Uterus (tissue), 4 donors: ENCODE measurements around the gene ZNF578. TPM values are rescaled to one million over a fixed set of nuclear protein-coding genes. Genes with fewer than 3 reads are reported as not detected.
"Not testable (repeated sequence)": the region's sequence is repeated elsewhere in the genome, so short reads cannot be mapped to it uniquely, and the experiment has no call there.

Experiments used
- DNase-seq, 2 donors: peaks; one replicate each; pipeline ENCODE4 v3.0.0-alpha.2; 2019 to 2020
- H3K27ac ChIP-seq, 2 donors: fragments of 200-600 bp; sonication (generic); 1 replicate in 1 of 2; 2 replicates in 1 of 2; pipeline ENCODE4 v1.5.1; 2016 to 2018
- H3K27me3 ChIP-seq, 2 donors: fragments of 200-600 bp; sonication (generic); one replicate each; pipeline ENCODE4 v1.5.1; 2018 to 2019; ENCODE audit warnings: control low read depth in 1 of 2
- H3K36me3 ChIP-seq, 2 donors: fragments of 200-600 bp; sonication (generic); one replicate each; pipeline ENCODE4 v1.5.1; 2019; ENCODE audit warnings: control low read depth in 1 of 2
- H3K4me1 ChIP-seq, 2 donors: fragments of 200-600 bp; sonication (generic); one replicate each; pipeline ENCODE4 v1.5.1; 2018 to 2019; ENCODE audit warnings: control low read depth in 1 of 2
- H3K4me3 ChIP-seq, 2 donors: fragments of 200-600 bp; sonication (generic); 1 replicate in 1 of 2; 2 replicates in 1 of 2; pipeline ENCODE4 v1.5.1; 2018 to 2019; ENCODE audit warnings: mild to moderate bottlenecking in 1 of 2
- H3K9me3 ChIP-seq, 2 donors: fragments of 200-600 bp; sonication (generic); one replicate each; pipeline ENCODE4 v1.5.1; 2019; ENCODE audit warnings: control low read depth in 1 of 2
- CTCF ChIP-seq, 4 experiments: fragments of 200-600 bp in 2 of 4; fragments of 450-650 bp in 2 of 4; sonication (generic) in 2 of 4; IDR thresholded peaks; one replicate each; pipeline ENCODE4 v1.5.1; 2016 to 2019; ENCODE audit warnings: antibody characterized with exemption in 4 of 4, mild to moderate bottlenecking in 2 of 4, moderate library complexity in 1 of 4
- POLR2A ChIP-seq, 2 donors: fragments of 450-650 bp; IDR thresholded peaks; one replicate each; pipeline ENCODE4 v1.6.1; 2016; ENCODE audit warnings: antibody characterized with exemption in 2 of 2, mild to moderate bottlenecking in 1 of 2, moderate library complexity in 1 of 2
- intact Hi-C: fragments of 100-400 bp; cut with DNase I; formaldehyde crosslinking; loops from one replicate; pipeline ENCODE4 v1.15.1; 2023; ENCODE audit warnings: low total_unique reads
- total RNA-seq, 4 donors: library from RNA; depleted of rRNA in 3 of 4; stranded (reverse); fragments of >200 nt in 3 of 4; gene quantifications; one replicate each; pipeline versions ENCODE4 v1.1.0 to v1.2.4, GENCODE V29; 2014 to 2023
- donor health status: DM: yes; HTN: yes; CAD: no.

ZNF578 gene
- total RNA-seq, 4 donors from 2014 or later: 6.7 to 17.1 (median 10.6) TPM

GRCh38 chr19:52444506-52444905, 8.8 kb upstream of the ZNF578 start:
- Histone ChIP-seq H3K36me3 (no peaks in the 10 kb centered on the region), H3K27ac (no peak overlapping the region), H3K4me1 (no peaks in the 10 kb centered on the region), H3K27me3 (no peaks in the 10 kb centered on the region), H3K9me3 (peaks cover 0 to 4% of the 10 kb centered on the region in 2 donors), H3K4me3 (no peak overlapping the region)
- no peak for DNase-seq
- TF ChIP-seq POLR2A (IDR thresholded peaks at IDR 0.05) (no peak), CTCF (IDR thresholded peaks at IDR 0.05) (no peak)
- intact Hi-C loops: no loop called here

- H3K36me3 ChIP-seq: no peaks in the 10 kb centered on the region
- H3K4me1 ChIP-seq: no peaks in the 10 kb centered on the region
- no peak overlapping the region for H3K4me3 ChIP-seq
- intact Hi-C loops: no loop called here
- peaks cover 0 to 15% of the 10 kb centered on the region in 2 donors for H3K9me3 ChIP-seq
- no peak for TF ChIP-seq POLR2A (IDR thresholded peaks at IDR 0.05)
- TF ChIP-seq CTCF (IDR thresholded peaks at IDR 0.05): no peak
- no peaks in the 10 kb centered on the region for H3K27me3 ChIP-seq
- H3K27ac ChIP-seq: no peak overlapping the region
- DNase-seq: no peak
These were observed 2.1 kb upstream of the ZNF578 start for GRCh38 chr19:52451241-52451640.

- Histone ChIP-seq H3K9me3 (peaks cover 0 to 53% of the 10 kb centered on the region in 2 donors), H3K27me3 (no peaks in the 10 kb centered on the region), H3K27ac (no peak overlapping the region), H3K36me3 (no peaks in the 10 kb centered on the region), H3K4me3 (no peak overlapping the region), H3K4me1 (no peaks in the 10 kb centered on the region)
- DNase-seq: no peak
- no peak for TF ChIP-seq CTCF (IDR thresholded peaks at IDR 0.05)
- no peak for TF ChIP-seq POLR2A (IDR thresholded peaks at IDR 0.05)
- intact Hi-C loops: no loop called here
These were observed 11.6 kb downstream of the ZNF578 start for GRCh38 chr19:52464798-52465470.

- intact Hi-C loops: no loop called here
- H3K27me3 ChIP-seq: no peaks in the 10 kb centered on the region
- TF ChIP-seq POLR2A (IDR thresholded peaks at IDR 0.05) (no peak), CTCF (IDR thresholded peaks at IDR 0.05) (no peak)
- H3K4me1 ChIP-seq: no peaks in the 10 kb centered on the region
- H3K27ac ChIP-seq: no peak overlapping the region
- H3K4me3 ChIP-seq: no peak overlapping the region
- H3K9me3 ChIP-seq: peaks cover 0 to 95% of the 10 kb centered on the region in 2 donors
- DNase-seq: no peak
- no peaks in the 10 kb centered on the region for H3K36me3 ChIP-seq
These were observed 20.4 kb downstream of the ZNF578 start for GRCh38 chr19:52473655-52474350.

- H3K4me1 ChIP-seq: no peaks in the 10 kb centered on the region
- H3K4me3 ChIP-seq: no peak overlapping the region
- intact Hi-C loops: no loop called here
- TF ChIP-seq POLR2A (IDR thresholded peaks at IDR 0.05) (no peak), CTCF (IDR thresholded peaks at IDR 0.05) (no peak)
- no peaks in the 10 kb centered on the region for H3K27me3 ChIP-seq
- peaks cover 0 to 88% of the 10 kb centered on the region in 2 donors for H3K9me3 ChIP-seq
- DNase-seq: no peak
- no peak overlapping the region for H3K27ac ChIP-seq
- H3K36me3 ChIP-seq: no peaks in the 10 kb centered on the region
These were observed 21.2 kb downstream of the ZNF578 start for GRCh38 chr19:52474351-52475127.

- H3K4me1 ChIP-seq, H3K27ac ChIP-seq, DNase-seq, H3K27me3 ChIP-seq, H3K36me3 ChIP-seq, H3K4me3 ChIP-seq, intact Hi-C loops: not testable (repeated sequence)
- H3K9me3 ChIP-seq: peaks cover 0 to 16% of the 10 kb centered on the region in 2 donors
These were observed 30.9 kb downstream of the ZNF578 start for GRCh38 chr19:52484111-52484743.

- H3K27me3 ChIP-seq, H3K4me3 ChIP-seq, DNase-seq, intact Hi-C loops, H3K27ac ChIP-seq, H3K4me1 ChIP-seq, H3K36me3 ChIP-seq: not testable (repeated sequence)
- H3K9me3 ChIP-seq: peaks cover 0 to 16% of the 10 kb centered on the region in 2 donors
These were observed 31.7 kb downstream of the ZNF578 start for GRCh38 chr19:52485064-52485463.
